SK-N-SH (cell line): Measurements from ENCODE around the gene TRIM69. TPM values are rescaled to one million over a fixed set of nuclear protein-coding genes. Genes with fewer than 3 reads are reported as not detected.

Experiments
- CTCF ChIA-PET: fragments of 300-600, 350-600 bp; formaldehyde crosslinking; extraction: SDS; loops from one replicate; lab custom pipeline; 2021; lab: Yijun Ruan, JAX
- POLR2A ChIA-PET: fragments of 350-600 bp; sonication (Branson Sonifier 250); formaldehyde crosslinking; extraction: SDS; loops from one replicate; lab custom pipeline; 2020; ENCODE audit warnings: antibody characterized with exemption, inconsistent platforms; lab: Yijun Ruan, JAX
- DNase-seq: peaks from one replicate; pipeline ENCODE4 v3.0.0; 2012
- H2AFZ ChIP-seq: fragments of 200-600 bp; sonication (generic); 2 replicates; pipeline ENCODE4 v1.8.1; 2016; ENCODE audit warnings: antibody characterized with exemption, mild to moderate bottlenecking, low read depth
- H3F3A ChIP-seq: fragments of 200-600 bp; sonication (generic); replicated peaks from 2 replicates; pipeline ENCODE3; 2016; ENCODE audit warnings: antibody characterized with exemption, mild to moderate bottlenecking; ENCODE audit not compliant: insufficient read depth
- H3K27ac ChIP-seq, 2 experiments: fragments of 200-500 bp in 1 of 2; fragments of 200-600 bp in 1 of 2; sonication (Bioruptor generic) in 1 of 2; sonication (generic), shearing (Covaris generic) in 1 of 2; 2 replicates each; pipeline versions ENCODE4 v1.5.1 to v1.6.1; 2014 to 2016; ENCODE audit warnings: low read depth in 2 of 2, inconsistent platforms in 1 of 2, low read length in 1 of 2, mild to moderate bottlenecking in 1 of 2, mixed read lengths in 1 of 2
- H3K27me3 ChIP-seq: fragments of 200-600 bp; sonication (generic), shearing (Covaris generic); 2 replicates; pipeline ENCODE4 v1.6.1; 2016; ENCODE audit warnings: mixed run types; ENCODE audit not compliant: insufficient read depth
- H3K36me3 ChIP-seq, 2 experiments: fragments of 200-500 bp in 1 of 2; fragments of 200-600 bp in 1 of 2; sonication (Bioruptor generic) in 1 of 2; sonication (generic) in 1 of 2; replicated peaks in 1 of 2; 2 replicates each; pipeline versions ENCODE3 to v1.5.1; 2014 to 2016; ENCODE audit warnings: low read length in 1 of 2, mild to moderate bottlenecking in 1 of 2; ENCODE audit not compliant: insufficient read depth in 2 of 2, control insufficient read depth in 1 of 2
- H3K4me1 ChIP-seq, 2 experiments: fragments of 200-500 bp in 1 of 2; fragments of 200-600 bp in 1 of 2; sonication (Bioruptor generic) in 1 of 2; sonication (generic), shearing (Covaris generic) in 1 of 2; 2 replicates each; pipeline versions ENCODE4 v1.5.1 to v1.6.1; 2014 to 2016; ENCODE audit warnings: low read depth in 1 of 2, low read length in 1 of 2, mixed run types in 1 of 2; ENCODE audit not compliant: insufficient read depth in 2 of 2, control insufficient read depth in 1 of 2
- H3K4me2 ChIP-seq: fragments of 200-600 bp; sonication (generic), shearing (Covaris generic); 2 replicates; pipeline ENCODE4 v1.6.1; 2017; ENCODE audit warnings: mixed run types
- H3K4me3 ChIP-seq, 2 experiments: fragments of 200-500 bp in 1 of 2; fragments of 200-600 bp in 1 of 2; sonication (Bioruptor generic) in 1 of 2; sonication (generic), shearing (Covaris generic) in 1 of 2; 2 replicates each; pipeline versions ENCODE4 v1.5.1 to v1.8.1; 2014 to 2016; ENCODE audit warnings: low read depth in 2 of 2, inconsistent platforms in 1 of 2, low read length in 1 of 2, mild to moderate bottlenecking in 1 of 2, mixed read lengths in 1 of 2, moderate library complexity in 1 of 2
- H3K79me2 ChIP-seq: fragments of 200-600 bp; sonication (generic); 2 replicates; pipeline ENCODE4 v1.8.1; 2017; ENCODE audit warnings: mild to moderate bottlenecking; ENCODE audit not compliant: insufficient read depth
- H3K9ac ChIP-seq: fragments of 200-600 bp; sonication (generic); 2 replicates; pipeline ENCODE4 v1.6.1; 2017; ENCODE audit warnings: mixed run types
- H3K9me2 ChIP-seq: fragments of 200-600 bp; sonication (generic); 2 replicates; pipeline ENCODE4 v1.6.1; 2017; ENCODE audit warnings: mixed run types
- H3K9me3 ChIP-seq: fragments of 200-600 bp; sonication (generic); 2 replicates; pipeline ENCODE4 v1.6.1; 2017; ENCODE audit warnings: mixed run types, mild to moderate bottlenecking, moderate library complexity
- H4K20me1 ChIP-seq: fragments of 200-600 bp; sonication (generic); 2 replicates; pipeline ENCODE4 v1.6.1; 2017; ENCODE audit warnings: mild to moderate bottlenecking, mixed run types; ENCODE audit not compliant: insufficient read depth
- ELF1 ChIP-seq: IDR thresholded peaks from 2 replicates; pipeline ENCODE4 v1.4.0; 2012
- EP300 ChIP-seq, 2 experiments: IDR thresholded peaks; 2 replicates each; pipeline versions ENCODE4 v1.4.0 to v1.6.1; 2012; ENCODE audit warnings: borderline replicate concordance in 1 of 2, low read depth in 1 of 2, low read length in 1 of 2
- FOSL2 ChIP-seq: IDR thresholded peaks from 2 replicates; pipeline ENCODE4 v1.4.0; 2012; ENCODE audit warnings: low read depth, mild to moderate bottlenecking, moderate library complexity, borderline replicate concordance
- FOXJ3 ChIP-seq: sonication (generic); formaldehyde crosslinking; IDR thresholded peaks from 2 replicates; pipeline ENCODE4 v1.5.1; 2020; ENCODE audit warnings: mild to moderate bottlenecking, missing genetic modification reagents
- FOXM1 ChIP-seq: IDR thresholded peaks from 2 replicates; pipeline ENCODE4 v1.4.0; 2012; ENCODE audit warnings: low read depth, mild to moderate bottlenecking
- GATA2 ChIP-seq: sonication (generic); formaldehyde crosslinking; IDR thresholded peaks from 2 replicates; pipeline ENCODE4 v1.5.0; 2020; ENCODE audit warnings: mild to moderate bottlenecking, missing genetic modification reagents
- IRF3 ChIP-seq: fragments of 150-350 bp; IDR thresholded peaks from 2 replicates; pipeline ENCODE4 v1.6.1; 2016; ENCODE audit warnings: mild to moderate bottlenecking, low read depth, low read length
- JUND ChIP-seq: IDR thresholded peaks from 2 replicates; pipeline ENCODE4 v1.4.0; 2012
- MEF2A ChIP-seq: IDR thresholded peaks from 2 replicates; pipeline ENCODE4 v1.4.0; 2012; ENCODE audit warnings: low read depth, borderline replicate concordance
- NRF1 ChIP-seq: IDR thresholded peaks from 2 replicates; pipeline ENCODE4 v1.6.1; 2012; ENCODE audit warnings: low read depth, mild to moderate bottlenecking, low read length
- PBX3 ChIP-seq: IDR thresholded peaks from 2 replicates; pipeline ENCODE4; 2012
- POLR2AphosphoS5 ChIP-seq: IDR thresholded peaks from 2 replicates; pipeline ENCODE4 v1.6.1; 2012; ENCODE audit warnings: low read depth, low read length
- RAD21 ChIP-seq: IDR thresholded peaks from 2 replicates; pipeline ENCODE4 v1.6.1; 2012; ENCODE audit warnings: mild to moderate bottlenecking, low read length
- REST ChIP-seq: IDR thresholded peaks from 2 replicates; pipeline ENCODE4 v1.6.1; 2012; ENCODE audit warnings: mild to moderate bottlenecking, low read depth, low read length, moderate library complexity
- RFX5 ChIP-seq: IDR thresholded peaks from 2 replicates; pipeline ENCODE4 v1.6.1; 2012; ENCODE audit warnings: mild to moderate bottlenecking, improper control_type of control experiment, low read length
- RXRA ChIP-seq: IDR thresholded peaks from 2 replicates; pipeline ENCODE4 v1.4.0; 2012; ENCODE audit warnings: low read depth, mild to moderate bottlenecking, borderline replicate concordance
- TCF12 ChIP-seq: IDR thresholded peaks from 2 replicates; pipeline ENCODE4 v1.4.0; 2012
- USF1 ChIP-seq: IDR thresholded peaks from 2 replicates; pipeline ENCODE4 v1.4.0; 2012; ENCODE audit warnings: low read depth, borderline replicate concordance
- WGBS: methylation state at CpG from one replicate; pipeline ENCODE4 v1.1.6; 2017; ENCODE audit warnings: low lambda C conversion rate; 5-methylcytosine and 5-hydroxymethylcytosine counted together
- polyA plus RNA-seq, 3 experiments: library from polyadenylated mRNA; depleted of rRNA; stranded (reverse); fragments of >200 nt; gene quantifications; 2 replicates each; pipeline ENCODE4 v1.2.3, GENCODE V29; 2012
- TF ChIP-seq, protein P1 (sequence below): fragments of 200-600 bp; sonication (generic); IDR thresholded peaks from 2 replicates; pipeline ENCODE4 v1.6.1; 2017; ENCODE audit warnings: antibody characterized with exemption, mild to moderate bottlenecking, moderate library complexity

The TRIM69 gene
- polyA plus RNA-seq, 1 of the 3 experiments (the other 2 are of a cell fraction), result 9.7 TPM

- Histone ChIP-seq H3K27ac (no peak overlapping the region), H3K4me1 (no peaks in the 10 kb centered on the region), H3K36me3 (no peaks in the 10 kb centered on the region), H3K4me2 (no peak overlapping the region), H3K9me3 (no peaks in the 10 kb centered on the region), H2AFZ (no peak overlapping the region), H3K9ac (no peak overlapping the region), H3F3A (no peaks in the 10 kb centered on the region), H4K20me1 (no peaks in the 10 kb centered on the region), H3K27me3 (peaks cover 7% of the 10 kb centered on the region; the same call in 1 of the 2 replicates), H3K4me3 (no peak overlapping the region), H3K79me2 (no peaks in the 10 kb centered on the region), H3K9me2 (no peaks in the 10 kb centered on the region)
- WGBS, result 19% methylated on average over 1 of the region's 1 CpG
- POLR2A ChIA-PET, result no interaction called here
- DNase-seq, result no peak
- no peak for TF ChIP-seq REST
- no peak for TF ChIP-seq FOXJ3
- no peak for TF ChIP-seq JUND
- CTCF ChIA-PET, result interaction anchor here (1.6 kb wide), 1 partner anchor 80 kb away, joined by 3 read pairs; no protein-coding TSS in a partner anchor
Observed at GRCh38 chr15:44794072-44794471, 57.7 kb downstream of the TRIM69 start.

GRCh38 chr15:44796508-44796907 is 60.2 kb downstream of the TRIM69 start:
- H3K9me2 ChIP-seq, result no peaks in the 10 kb centered on the region
- no peak overlapping the region for H2AFZ ChIP-seq
- no peaks in the 10 kb centered on the region for H4K20me1 ChIP-seq
- H3K4me1 ChIP-seq, result no peaks in the 10 kb centered on the region
- H3K9ac ChIP-seq, result no peak overlapping the region
- WGBS, result 50% methylated on average over 1 of the region's 1 CpG
- CTCF ChIA-PET, result no interaction called here
- TF ChIP-seq IRF3 (no peak), FOSL2 (no peak), USF1 (no peak), FOXM1 (no peak), ELF1 (no peak), GATA2 (CRISPR knock-in tag) (no peak), POLR2AphosphoS5 (no peak), NRF1 (no peak), RXRA (no peak), RAD21 (no peak), JUND (no peak), TCF12 (no peak), MEF2A (no peak), EP300 (IDR thresholded peaks at IDR 0.05; ENCODE audit: borderline replicate concordance in 1 of 2, low read depth in 1 of 2, low read length in 1 of 2) (no peak), PBX3 (no peak), RFX5 (no peak)
- TF ChIP-seq, protein P1, sequence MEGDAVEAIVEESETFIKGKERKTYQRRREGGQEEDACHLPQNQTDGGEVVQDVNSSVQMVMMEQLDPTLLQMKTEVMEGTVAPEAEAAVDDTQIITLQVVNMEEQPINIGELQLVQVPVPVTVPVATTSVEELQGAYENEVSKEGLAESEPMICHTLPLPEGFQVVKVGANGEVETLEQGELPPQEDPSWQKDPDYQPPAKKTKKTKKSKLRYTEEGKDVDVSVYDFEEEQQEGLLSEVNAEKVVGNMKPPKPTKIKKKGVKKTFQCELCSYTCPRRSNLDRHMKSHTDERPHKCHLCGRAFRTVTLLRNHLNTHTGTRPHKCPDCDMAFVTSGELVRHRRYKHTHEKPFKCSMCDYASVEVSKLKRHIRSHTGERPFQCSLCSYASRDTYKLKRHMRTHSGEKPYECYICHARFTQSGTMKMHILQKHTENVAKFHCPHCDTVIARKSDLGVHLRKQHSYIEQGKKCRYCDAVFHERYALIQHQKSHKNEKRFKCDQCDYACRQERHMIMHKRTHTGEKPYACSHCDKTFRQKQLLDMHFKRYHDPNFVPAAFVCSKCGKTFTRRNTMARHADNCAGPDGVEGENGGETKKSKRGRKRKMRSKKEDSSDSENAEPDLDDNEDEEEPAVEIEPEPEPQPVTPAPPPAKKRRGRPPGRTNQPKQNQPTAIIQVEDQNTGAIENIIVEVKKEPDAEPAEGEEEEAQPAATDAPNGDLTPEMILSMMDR, result no peak
- TF ChIP-seq, all 33 proteins: peak for 0
- H3K79me2 ChIP-seq, result no peaks in the 10 kb centered on the region
- no peaks in the 10 kb centered on the region for H3K36me3 ChIP-seq
- no peak overlapping the region for H3K27ac ChIP-seq
- no peak overlapping the region for H3K4me2 ChIP-seq
- H3K4me3 ChIP-seq, result no peak overlapping the region
- H3K9me3 ChIP-seq, result no peaks in the 10 kb centered on the region
- POLR2A ChIA-PET, result no interaction called here
- H3F3A ChIP-seq, result no peaks in the 10 kb centered on the region
- no peaks in the 10 kb centered on the region; the same call in 1 of the 2 replicates for H3K27me3 ChIP-seq
- no peak for DNase-seq
